GM19328 (cell line): ENCODE data around the gene CD300LF.

Experiments used
- ATAC-seq: cut with Tn5 transposase; IDR thresholded peaks from one replicate; pipeline ENCODE4 v1.9.1; 2021; ENCODE audit warnings: mild to moderate bottlenecking, moderate library complexity; ENCODE audit not compliant: unreplicated experiment

The CD300LF gene

DNA sequence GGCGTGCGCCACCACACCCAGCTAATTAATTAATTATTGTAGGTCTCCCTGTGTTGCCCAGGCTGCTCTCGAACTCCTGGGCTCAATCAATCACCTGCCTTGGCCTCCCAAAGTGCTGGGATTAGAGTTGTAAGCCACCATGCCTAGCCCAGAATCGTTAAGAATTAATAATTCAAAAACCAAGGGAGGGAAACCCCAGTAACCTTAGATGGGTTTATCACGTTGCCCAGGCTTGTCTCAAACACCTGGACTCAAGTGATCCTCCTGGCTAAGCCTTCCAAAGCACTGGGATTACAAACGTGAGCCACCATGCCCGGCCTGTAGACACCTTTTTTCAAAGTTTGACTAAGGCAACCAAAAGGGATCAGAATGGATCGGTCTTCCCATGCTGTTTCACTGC, 21.6 kb downstream of the CD300LF start:
- no peak for ATAC-seq

DNA sequence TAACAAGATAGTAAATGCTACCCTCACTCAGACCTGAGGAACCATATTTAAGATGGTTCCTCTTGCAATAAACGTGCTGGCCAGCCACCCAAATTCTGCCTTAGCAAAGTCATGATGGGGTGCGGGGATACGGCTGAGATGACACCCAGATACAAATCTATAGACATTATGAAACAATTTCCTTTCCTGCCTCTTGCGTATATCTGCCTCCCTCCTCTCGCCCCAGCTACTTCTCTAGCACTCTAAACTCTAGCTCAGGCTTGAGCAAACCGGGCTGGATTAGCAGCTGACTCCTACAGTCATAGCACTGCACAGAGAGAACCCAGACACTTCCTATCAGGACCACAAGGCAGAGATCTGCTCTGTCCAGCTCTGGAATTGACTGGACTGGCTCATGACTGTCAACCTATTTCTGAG, 22.3 kb downstream of the CD300LF start:
- no peak for ATAC-seq

DNA sequence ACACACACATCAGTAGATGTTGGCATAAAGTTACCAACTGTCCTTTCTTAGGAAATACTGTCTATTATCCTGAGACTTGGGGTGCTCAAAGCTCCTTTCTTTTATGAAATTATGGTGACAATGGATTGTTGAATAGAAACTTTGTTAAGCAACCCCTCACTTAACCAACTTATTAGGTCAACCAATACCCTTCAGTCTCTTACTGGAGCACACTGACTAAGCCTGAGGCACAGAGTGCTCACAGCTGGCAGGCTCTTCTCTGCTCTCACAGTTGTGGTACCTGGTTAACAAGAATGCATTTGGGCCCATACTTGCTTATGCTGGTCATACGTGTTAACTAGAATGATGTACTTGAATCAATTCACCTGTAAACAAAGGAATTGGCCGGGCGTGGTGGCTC, 24.8 kb downstream of the CD300LF start:
- no peak for ATAC-seq

DNA sequence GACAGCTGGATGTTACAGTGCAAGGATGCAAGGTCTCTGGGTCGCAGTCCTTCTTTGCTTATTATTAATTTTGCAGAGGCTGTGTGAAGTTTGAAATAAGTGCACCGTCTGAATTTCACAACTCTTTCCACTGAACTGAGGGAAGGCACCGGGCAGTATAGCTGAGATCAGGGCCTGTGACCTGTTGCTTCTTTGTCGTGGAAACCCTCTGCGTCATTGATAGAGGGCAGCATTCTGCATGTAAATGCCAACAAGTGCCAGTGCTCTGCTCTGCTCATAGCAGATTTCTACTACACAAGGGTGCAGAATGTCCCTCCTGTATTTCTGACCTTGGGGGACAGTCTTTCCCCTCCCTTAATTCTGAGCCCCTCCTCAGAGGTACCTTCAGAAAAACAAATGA, 26.0 kb downstream of the CD300LF start:
- no peak for ATAC-seq

DNA sequence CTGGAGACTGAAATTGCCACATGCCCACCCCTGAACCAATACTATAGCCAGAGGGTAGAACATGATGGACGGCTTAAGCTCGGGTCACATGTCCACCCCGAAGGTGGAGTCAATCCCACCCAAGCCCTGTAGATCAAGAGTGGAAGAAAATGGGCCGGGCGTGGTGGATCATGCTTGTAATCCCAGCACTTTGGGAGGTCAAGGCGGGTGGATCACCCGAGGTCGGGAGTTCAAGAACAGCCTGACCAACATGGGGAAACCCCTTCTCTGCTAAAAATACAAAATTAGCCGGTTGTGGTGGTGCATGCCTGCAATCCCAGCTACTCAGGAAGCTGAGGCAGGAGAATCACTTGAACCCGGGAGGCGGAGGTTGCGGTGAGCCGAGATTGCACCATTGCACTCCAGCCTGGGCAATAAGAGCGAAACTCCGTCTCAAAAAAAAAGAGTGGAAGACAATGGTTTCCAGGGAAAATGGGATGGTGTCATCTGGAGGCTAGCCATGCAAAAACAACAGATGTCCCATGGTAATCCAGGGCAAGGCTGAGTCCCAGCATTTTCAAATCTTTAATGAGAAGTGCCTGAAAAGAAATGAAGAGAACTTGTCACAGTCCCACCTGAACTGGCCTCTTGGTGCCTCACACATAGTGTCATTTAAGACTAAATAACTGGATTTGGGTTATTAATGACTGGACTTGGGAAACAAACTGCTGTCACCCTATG, 30.1 kb downstream of the CD300LF start:
- ATAC-seq = no peak

DNA sequence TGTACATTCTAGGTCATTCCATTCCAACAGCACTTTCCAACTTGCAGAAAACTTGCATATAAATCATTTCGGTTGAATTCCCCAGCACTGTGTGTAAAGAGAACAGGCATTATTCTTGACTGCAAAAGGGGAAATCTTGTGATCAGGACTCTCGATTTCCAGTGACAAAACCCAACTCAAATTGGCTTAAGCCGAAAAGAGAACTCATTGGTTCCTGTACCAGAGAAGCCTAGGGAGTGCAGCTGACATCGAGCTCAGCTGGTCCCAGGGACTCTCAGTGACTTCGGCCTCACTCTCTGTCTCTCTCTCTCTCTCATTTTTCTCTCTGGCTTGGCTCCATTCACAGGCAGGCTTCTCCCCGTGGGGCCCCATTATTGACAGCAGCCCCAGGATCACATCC, 30.7 kb downstream of the CD300LF start:
- no peak for ATAC-seq

DNA sequence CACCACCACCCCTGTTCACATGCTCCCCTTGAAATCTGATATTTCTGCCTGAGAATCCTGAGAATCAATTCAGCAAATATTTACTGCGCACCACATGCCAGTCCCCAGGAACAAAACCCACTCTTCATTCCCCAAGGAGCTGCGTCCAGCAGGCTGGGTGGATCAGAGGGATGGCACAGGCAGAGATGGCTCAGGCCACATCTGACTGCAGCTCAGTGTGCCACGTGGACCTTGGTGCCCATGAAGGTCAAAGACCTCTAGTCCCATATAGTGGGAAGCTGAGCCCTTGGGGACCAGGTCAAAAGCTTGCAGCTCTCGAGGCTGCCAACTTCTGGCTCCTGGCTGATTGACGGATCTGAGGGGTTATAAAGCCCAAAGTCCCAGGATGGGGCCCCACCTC, 31.8 kb downstream of the CD300LF start:
- no peak for ATAC-seq

DNA sequence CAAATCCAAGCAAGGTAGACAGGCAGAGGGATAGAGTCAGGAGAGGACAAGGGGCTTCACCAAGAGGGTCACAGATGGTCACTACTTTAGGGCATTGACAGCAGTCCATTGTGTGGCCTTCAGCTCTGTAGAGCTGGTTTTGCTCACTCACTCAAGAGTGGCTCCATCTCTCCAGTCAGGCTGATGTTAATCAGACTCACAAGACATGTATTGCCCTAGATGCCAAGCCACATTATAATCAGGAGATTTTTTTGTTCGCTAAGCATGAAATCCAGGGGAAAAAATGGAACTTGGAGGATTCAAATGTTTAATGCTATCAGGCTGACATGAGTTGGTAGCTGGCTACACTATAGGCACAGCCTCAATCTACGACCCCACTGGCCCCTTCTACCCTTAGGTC, 32.5 kb downstream of the CD300LF start:
- ATAC-seq = no peak

DNA sequence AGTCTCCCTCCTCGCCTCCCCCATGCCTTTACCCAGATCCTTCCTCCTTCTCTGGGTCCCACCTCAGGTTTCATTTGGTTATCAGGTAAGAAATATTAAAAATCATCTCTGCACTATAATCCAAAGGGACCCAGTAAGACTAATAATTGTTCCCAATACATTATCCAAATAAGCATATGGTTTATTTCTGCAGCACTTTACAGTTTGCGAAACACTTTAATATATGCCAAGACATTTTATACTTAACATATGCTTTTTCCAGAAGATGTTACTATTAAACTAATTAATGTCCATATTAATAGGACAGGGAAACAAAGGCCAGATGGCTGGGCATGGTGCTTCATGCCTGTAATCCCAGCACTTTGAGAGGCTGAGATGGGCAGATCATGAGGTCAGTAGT, 33.3 kb downstream of the CD300LF start:
- ATAC-seq = no peak

DNA sequence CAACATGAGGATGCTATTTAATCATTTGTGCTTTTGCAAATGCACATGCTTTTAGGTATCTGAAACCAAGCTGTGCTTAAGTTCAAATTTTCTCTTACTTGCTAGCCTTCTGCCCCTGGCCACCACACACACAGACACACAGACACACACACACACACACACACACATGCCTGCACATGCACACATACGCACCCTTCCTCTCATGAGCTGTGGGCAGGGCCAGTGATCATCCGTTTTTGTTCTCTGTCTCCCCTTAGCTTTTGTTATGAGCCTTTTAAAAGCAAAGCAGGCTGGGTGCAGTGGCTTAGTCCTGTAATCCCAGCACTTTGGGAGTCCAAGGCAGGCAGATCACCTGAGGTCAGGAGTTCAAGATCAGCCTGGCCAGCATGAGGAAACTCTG, 34.2 kb downstream of the CD300LF start:
- ATAC-seq = no peak

DNA sequence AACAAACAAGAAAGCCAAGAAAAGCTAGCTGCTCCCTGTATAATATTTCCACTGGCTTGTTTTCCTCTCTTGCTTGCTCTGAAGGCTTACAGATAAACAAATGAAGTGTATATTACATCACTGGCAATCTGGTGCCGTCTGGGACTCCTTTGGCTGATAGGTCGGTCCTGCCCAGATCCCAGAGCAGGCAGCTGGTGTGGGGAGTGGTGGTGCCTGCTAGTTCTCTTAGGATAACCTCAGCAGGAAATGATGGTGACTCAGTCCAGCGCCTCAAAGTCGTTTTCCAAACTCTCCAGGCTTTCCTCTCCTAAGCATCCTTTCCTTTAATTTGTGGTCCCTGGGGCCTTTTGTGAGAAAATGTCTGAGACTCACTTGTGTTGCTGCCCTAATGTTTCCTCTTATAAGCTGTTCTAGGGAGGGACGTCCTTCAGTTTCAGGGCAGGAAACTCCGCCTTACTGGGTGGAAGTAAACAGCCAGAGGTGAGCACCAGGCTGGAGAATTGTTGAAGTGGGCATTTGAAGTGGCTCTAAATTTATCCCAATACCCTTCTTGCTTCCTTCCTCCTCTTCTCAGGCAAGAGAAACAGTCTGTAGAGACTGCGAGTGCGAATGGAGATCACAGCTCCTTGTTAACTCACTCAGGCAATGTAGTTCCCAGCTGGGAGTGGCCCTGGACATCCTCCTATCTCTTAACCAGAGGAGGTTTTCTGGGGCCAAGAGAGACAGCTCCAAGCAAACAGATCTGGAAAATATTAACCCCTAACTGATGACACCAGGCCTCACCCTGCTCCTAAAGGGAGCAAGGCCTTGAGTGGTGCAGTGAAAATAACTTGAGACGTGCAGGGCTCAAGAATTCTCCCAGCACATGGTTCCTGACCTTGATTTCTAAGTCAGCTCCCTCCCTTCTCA, 34.9 kb downstream of the CD300LF start:
- ATAC-seq = no peak

DNA sequence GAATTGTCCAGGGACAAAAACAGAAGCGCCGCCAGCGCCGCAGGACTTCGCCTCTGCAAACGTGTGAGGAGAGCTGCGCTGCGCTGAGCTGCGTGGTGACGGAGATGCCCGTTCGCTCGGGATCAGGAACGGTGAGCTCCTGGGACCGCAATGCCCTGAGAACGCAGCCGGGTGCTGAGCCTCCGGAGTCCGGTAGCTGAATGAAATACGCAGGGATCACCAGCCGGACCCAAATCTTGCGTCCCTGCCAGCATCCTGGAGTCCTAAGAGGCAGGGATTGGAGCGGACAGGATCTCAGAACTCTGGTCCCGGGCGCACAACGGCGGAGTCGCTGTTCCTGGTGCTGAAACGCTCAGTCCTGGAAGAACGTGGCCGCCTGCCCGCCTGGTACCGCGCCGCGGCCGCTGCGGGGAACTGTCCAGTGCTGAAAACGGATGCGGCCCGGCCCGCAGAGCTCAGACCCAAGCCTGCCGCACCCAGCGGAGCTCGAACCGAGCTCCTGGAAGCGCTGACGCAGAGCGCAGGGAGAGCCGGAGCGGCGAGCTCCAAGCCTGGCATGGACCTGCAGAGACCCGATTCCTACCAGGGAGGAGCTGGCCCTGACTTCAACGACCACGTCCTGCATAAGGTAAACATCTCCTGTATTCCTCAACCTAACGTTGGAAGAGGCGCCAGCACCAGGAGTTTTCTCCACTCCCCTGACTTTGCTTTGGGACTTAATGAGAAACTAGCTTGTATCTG, 41.5 kb downstream of the CD300LF start:
- no peak for ATAC-seq

DNA sequence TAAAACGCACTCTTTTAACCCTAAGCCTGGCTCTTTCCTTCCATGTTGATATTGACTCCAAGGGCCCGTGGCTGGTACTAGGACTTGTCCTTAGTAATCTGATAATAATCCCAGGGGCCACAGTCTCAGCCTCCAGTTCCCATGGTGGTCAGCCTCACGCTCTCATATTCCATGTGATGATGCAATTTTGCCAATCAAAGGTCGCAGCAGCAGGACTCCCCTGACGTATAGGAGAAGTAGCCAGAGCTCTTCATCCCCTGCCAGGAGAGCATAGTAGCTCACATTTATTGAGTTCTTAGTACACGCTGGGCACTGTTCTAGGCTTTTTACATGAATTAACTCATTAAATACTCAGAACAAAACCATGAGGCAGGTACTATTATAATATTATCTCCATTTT, 42.4 kb downstream of the CD300LF start:
- ATAC-seq = no peak

DNA sequence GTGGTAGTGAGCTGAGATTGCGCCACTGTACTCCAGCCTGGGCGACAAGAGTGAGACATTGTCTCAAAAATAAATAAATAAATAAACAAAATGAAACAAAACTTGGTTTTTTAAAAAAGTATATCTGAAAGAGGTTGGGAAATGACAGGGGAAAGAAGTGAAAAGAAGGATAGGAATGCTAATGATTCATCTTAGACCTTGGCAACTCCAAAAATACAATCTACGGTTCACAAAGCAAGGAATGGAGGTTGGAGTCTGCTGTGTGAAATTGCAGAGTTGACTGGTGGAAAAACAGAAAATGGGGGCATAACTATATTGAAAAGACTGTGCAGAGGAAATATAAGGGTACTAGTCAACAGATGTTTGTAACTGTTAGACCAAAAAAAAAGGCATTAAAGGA, 49.2 kb downstream of the CD300LF start:
- ATAC-seq = no peak

DNA sequence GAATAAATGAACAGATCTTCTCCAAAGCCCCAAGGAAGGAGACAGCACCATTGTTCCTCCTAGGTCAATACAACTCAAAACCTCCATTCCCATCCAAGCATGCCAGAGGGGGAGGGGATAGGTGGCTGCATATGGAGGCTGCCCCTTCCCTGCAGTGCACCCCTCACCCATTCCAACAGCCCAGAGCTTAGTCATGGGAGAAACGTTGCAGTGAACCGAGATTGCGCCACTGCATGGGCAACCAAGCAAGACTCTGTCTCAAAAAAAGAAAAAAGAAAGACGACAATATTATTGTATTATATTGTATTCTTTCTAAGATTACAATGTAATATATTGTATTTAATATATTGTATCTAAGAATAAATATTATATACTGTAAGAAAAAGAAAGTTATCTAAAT, 52.8 kb downstream of the CD300LF start:
- no peak for ATAC-seq

DNA sequence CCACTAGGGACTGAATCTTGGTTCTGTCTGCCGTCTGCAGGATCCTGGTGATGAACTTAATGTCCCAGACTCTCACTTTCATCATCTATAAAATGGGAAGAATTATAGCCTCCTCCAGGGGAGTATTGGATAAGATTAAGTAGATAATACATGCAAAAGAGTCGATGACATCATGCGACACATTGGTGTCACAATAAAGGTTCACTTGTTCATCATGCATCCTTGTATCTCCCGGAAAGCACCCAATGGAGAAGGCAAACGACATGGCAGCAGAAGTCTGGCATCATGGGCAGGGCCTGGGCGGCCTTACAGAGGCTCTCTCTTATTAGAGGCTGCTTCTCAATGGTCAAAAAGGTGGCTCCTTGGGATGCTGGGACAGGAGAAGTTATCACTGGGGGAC, 54.1 kb downstream of the CD300LF start:
- ATAC-seq = no peak

DNA sequence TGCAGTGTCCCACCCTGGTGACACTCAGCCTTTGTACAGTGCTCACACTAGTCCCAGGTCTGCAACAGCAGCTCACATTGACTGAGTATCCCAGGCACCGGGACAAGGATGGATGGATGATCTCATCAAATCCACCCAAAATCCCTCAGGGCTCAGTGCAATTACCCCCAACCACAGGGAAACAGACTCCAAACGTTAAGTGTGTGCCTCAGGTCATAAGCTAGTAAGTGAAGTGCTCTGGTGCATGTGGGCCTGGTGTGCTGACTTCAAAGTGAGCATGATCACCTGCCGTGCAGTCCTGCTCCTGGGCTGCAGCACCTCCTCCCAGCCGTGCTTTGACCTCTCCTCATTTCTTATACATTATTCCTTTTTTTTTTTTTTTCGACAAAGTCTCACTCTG, 58.0 kb downstream of the CD300LF start:
- ATAC-seq = no peak

DNA sequence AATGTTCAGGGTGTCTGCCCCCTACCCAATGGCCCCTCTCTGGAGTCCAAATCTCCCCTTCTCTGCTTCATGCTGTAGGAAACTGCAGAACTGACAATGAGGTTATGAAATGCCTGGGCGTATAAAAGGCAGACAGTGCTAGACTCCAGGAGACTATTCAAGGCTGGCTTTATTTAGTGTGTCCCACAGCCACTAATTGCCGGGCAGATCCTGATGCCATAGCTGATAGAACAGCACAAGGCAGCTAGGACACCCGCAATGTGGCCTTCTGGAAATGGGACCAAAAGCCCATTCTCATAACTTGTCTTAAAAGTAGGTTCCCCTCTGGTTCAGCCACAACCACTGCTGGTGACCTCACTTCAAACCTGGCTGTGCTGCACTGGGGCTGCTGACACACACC, 60.7 kb downstream of the CD300LF start:
- ATAC-seq = no peak

DNA sequence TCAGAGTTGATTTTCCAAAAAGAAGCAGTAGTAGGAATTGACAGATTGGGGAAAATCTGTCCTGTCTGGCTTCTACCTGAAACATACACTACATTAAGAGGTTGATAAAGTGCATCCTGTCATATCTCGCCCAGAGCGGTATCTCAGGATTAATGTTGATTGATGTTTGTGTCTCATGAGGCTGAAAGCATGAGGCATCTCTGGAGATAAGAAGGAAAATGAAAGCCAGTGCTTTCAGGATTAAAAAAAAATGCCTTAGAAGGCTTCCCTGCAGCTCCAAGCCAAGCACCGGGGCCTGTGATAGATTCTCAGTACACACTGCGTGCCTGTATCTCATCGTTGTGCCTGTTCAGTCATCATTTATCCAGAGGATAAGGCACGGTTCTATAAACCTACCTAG, 62.8 kb downstream of the CD300LF start:
- no peak for ATAC-seq

DNA sequence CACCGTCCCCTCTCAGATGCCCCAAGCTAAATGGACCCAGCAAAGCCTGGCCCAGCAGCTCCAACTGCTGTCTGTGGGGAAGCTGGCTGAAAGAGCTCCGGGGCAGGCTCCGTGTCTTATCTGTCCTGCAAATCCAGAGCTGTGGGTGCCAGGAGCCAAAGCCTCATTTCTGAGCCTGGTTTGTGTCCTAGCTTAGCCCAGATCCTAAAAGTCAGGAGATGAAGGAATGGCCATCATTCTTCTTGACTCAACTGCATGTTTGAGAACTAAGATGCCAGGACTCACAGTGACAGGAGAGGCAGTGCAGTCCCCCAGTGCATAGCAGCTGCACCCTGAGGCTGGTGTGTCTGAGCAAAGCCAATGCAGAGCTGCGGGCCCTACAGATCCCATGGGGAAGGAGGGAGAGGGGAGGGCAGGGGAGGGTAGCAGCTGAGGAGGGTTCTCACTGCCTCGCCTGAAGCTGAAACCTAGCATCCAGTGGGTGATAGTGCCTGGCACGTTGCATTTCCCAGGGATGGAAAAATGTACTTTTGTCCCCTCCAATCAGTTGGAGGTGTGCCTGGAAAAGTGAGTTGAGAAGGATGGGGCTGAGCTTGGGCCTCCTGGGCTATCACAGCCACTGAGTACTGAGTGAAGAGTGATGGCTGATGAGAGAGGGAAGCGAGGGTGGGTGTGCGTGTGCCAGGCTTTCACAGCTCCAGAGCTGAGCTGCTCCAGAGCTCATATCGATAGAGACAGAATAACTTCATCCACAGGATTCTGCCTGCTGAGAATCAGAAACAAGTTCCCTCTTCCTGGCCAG, 64.7 kb downstream of the CD300LF start:
- ATAC-seq = no peak

DNA sequence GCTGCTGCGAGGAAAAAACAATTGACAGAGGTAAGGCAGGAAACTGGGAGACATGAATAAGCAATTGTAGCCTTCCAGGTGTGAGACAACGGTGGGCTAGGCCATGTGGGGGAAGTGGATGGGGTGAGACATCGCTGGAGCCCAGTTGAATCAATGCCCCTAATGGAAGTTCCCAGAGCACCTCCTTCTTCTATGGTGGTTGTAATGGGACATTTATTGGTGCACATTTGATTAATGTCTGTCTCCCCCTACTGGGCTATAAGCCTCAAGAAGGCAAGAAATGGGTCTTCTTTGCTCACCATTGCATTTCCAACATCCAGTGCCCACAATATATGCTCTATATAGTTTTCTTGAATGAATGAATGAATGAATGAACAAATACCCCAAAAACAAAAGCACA, 66.5 kb downstream of the CD300LF start:
- ATAC-seq = no peak
